GM12874 (cell line): ENCODE data around the gene CFAP100.

Experiments used
- CTCF ChIP-seq: IDR thresholded peaks from 2 replicates; pipeline ENCODE4 v1.5.1; 2011; ENCODE audit warnings: low read depth, mild to moderate bottlenecking, control low read depth, low read length, moderate library complexity; ENCODE audit not compliant: insufficient read depth

The CFAP100 gene

GRCh38 chr3:126439968-126440708 lies 45.4 kb downstream of the CFAP100 start:
- no peak for TF ChIP-seq CTCF

GRCh38 chr3:126440709-126440995 lies 45.9 kb downstream of the CFAP100 start:
- TF ChIP-seq CTCF, result no peak

- TF ChIP-seq CTCF, result no peak
Observed at GRCh38 chr3:126441256-126441880, 46.7 kb downstream of the CFAP100 start.

GRCh38 chr3:126442094-126442855 lies 47.6 kb downstream of the CFAP100 start:
- TF ChIP-seq CTCF, result no peak

- no peak for TF ChIP-seq CTCF
Observed at GRCh38 chr3:126442856-126443242, 48.1 kb downstream of the CFAP100 start.

- TF ChIP-seq CTCF, result no peak
Observed at GRCh38 chr3:126445506-126445905, 50.8 kb downstream of the CFAP100 start.

GRCh38 chr3:126446301-126446700 lies 51.6 kb downstream of the CFAP100 start:
- TF ChIP-seq CTCF, result no peak
